Activated effector memory CD4-positive, alpha-beta T cell treated with anti-CD3 and anti-CD28 coated beads, Interleukin-2, amount 50 U/mL, for 16 hours (primary cell): ENCODE measurements around the gene NOTCH1.
"Not testable (repeated sequence)": the region's sequence is repeated elsewhere in the genome, so short reads cannot be mapped to it uniquely, and the experiment has no call there.

Source experiments
- DNase-seq: peaks from one replicate; pipeline ENCODE4 v3.0.0-alpha.2; 2020

Gene NOTCH1

DNA sequence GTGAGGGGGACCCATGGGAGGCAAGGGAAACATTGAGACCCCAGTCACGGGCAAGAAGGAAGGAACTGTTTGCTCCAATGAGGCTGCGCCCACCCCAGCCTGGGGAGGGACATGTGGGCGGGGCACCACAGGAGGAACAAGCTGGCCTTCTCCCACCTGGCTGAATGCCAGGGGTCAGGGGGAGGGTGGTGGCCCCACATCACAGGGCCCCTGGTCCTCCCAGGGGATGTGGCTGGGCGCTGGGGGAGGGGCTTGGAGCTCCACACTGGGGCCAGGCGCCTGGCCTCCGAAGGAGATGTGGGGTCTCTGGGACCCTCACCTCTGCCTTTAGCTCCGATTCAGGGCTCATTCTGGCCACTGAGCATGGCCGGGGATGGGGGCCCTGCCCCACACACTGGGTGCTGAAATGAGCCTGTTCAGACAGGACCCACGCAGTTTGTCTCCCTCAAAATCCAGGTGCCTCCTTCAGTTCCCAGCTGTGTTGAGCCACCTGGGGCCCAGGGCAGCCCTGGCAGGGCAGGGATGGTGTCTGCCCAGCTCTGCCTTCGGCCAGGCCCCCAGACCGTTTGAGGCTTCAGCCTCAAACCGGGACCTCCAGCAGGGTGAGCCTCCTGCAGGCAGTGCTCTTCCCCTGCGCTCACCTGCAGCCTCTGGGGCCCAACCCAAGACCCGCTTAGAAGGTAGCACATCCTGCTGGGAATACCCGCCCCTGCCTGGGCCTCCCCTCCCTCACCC, 33.2 kb upstream of the NOTCH1 start:
- DNase-seq: no peak

DNA sequence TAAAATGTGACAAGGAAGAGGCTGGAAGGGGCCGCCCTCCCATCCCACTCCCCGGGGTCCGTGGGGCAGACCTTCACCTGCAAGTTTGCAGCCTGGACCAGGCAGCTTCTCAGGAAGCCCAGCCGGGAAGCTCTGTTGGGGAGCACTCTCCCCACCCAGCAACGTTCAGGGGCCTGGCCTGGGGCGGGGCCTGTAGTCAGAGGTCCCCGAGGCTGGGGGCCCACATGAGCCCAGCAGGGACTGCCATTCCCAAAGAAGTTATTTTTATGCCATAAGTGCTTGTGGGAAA, 32.7 kb upstream of the NOTCH1 start:
- DNase-seq: no peak

- DNase-seq: no peak
These were observed 32.2 kb upstream of the NOTCH1 start for GRCh38 chr9:136577941-136578625.

- no peak for DNase-seq
These were observed 30.4 kb upstream of the NOTCH1 start for GRCh38 chr9:136576269-136576626.

GRCh38 chr9:136575626-136576268, 29.9 kb upstream of the NOTCH1 start:
- no peak for DNase-seq

GRCh38 chr9:136574606-136575005, 28.8 kb upstream of the NOTCH1 start:
- DNase-seq: not testable (repeated sequence)

- DNase-seq: no peak
These were observed 27.2 kb upstream of the NOTCH1 start for GRCh38 chr9:136572828-136573625.

DNA sequence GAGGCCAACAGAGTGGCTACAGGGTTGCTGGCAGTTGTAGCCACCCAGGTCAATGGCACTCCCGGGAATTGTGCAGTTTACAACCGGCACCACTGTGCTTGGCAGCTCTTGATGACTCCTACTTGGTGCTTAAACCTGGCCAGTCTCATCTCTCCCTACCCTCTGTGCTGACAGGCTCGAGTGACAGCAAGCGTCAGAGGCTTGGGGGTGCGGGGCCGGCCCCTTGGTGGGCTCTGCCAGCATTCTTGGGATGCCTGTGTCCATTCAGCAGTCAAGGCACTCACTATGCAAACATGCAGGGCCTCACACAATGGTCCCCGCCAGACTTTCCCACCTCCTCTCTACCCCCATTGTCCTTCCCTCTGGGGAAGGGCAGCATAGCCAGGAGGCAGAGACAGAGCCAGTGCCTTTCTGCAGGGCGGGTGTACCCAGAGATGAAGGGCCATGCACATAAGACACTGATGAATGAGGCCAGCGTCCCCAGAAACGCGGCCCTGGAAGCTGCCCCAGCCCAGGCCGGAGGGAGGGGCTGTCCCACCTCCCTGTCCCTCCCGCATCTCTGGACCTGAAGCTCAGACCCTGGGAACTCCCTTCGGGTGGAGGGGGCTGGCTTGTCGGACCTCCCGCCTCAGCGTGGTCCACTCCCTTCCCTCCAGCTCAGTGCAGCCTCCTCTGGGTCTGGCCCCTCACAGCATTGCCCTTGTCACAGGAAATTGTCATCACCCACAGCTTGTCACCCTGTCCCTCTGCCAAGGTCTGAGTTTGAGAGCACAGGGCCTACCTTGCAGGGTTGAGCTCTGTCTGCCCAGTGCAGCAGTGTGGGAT, 26.4 kb upstream of the NOTCH1 start:
- no peak for DNase-seq

DNA sequence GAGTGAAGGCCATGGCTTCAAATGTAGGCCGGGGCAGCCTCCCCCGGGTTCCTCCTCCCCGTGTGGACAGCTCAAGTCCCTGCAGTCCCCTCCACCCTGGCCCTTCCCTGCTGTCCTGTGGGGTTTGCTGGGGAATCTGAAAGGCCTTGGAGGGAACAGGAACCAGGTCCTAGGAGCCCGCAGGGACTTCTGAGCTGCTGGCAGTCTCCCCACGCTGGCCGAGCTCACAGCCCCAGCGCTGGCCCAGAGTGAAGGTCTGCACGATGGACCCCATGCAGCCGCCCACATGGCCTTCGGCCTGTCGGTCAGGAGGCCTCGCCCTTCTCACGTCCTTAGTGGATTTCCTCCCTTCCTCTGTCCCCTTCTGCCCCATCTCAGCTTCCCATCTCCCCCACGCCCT, 25.7 kb upstream of the NOTCH1 start:
- DNase-seq: no peak

- DNase-seq: no peak
These were observed 25.1 kb upstream of the NOTCH1 start for GRCh38 chr9:136570916-136571315.

GRCh38 chr9:136570191-136570845, 24.5 kb upstream of the NOTCH1 start:
- no peak for DNase-seq

- DNase-seq: no peak
These were observed 23.8 kb upstream of the NOTCH1 start for GRCh38 chr9:136569526-136570148.

DNA sequence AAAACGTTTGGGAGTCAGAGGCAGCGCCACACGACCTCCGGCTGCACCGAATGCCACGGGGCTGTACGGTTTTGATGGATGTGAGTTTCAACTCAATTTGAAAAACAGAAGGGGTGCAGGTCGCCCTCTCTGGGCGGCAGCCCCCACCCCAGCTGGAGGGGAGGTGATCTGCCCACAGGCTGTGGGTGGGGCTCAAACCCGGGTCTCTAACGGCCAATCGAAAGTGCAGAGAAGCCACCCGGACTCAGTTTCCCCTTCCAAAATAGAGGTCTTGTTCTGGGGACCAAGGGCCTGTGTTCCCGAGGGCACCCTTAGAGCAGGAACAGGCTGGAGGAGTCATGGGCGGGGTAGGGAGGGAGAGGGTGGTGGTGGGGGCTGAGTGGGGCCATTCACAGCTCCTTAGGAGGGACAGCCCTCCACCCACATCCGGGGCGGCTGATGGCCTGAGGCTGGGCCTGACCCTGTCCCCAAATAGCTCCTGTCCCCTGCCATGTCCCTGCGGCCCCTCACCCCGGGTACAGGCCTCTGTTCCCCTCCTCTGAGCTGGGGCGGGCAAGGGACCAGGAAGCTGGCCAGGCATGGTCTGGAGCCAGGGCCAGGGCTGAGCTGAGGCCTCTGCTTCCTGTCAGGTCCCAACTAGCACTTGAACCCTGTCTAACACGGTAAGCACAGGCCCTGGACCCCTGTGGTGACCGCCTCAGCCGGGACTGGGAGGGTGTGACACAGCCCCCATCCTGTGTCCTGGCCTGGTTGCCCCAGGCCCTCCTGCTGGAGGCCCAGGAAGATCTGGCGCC, 22.6 kb upstream of the NOTCH1 start:
- no peak for DNase-seq

DNA sequence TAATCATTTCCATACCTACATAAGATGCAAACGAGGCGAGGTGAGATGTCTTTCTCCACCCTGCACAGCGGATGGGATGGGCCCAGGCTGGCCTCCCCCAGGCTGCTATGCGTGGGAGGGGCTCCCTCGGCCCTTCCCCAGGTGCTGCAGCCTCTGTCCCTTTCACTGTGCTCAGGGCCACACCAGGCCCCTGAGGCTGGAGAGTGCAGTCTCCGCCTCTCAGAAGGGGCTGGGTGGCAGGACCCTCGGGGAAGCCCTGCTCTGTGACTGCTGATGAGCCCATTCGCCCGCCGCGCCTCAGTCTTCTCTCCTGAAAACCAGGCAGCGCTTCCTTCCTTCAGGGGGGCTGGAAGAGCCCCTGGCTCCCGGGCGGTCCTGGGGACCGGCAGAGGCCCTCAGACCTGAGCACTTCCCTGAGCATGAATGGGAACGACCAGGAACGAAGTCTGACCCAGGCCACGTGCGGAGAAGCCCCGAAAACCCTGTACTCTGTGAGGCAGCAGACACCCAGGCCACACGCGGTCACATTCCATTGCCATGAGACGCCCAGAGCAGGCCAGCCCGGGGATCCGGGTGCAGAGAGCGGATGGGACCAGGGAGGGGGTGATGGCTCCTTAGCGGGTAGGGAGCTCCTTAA, 21.9 kb upstream of the NOTCH1 start:
- DNase-seq: no peak

DNA sequence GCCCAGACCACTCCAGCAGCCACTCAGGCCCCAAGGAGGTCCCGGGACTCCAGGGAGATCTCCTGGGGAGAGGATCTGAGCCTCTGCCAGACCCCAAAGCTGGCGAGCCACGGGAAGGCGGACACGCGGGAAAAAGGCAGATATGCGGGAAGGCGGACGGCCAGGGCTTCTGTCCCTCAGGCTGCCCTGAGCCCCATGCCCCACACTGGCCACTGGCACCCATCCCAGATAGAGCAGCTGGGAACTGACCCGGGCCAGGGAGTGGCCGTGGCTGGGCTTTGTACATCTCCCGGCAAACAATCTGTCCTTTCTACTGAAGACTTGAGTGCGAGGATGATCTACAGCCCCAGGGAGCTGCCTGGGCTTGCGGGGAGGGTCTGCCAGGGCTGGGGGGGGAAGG, 21.1 kb upstream of the NOTCH1 start:
- no peak for DNase-seq

DNA sequence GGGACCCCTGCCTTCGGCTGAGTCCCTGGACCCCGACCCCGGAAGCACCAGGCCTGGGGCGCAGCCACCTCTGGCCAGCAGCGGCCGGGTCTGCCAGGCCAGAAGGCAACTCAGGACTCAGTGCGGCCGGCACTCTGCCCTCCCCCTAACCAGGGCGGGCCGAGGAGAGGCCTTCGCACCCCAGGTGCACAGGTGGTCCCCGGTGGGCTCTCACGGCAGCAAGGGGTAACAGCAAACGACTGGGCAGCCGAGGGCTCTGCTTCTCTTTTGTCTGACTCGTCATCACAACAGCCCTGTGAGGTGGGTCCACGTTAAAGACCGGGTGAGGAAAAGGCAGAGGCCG, 20.7 kb upstream of the NOTCH1 start:
- no peak for DNase-seq

DNA sequence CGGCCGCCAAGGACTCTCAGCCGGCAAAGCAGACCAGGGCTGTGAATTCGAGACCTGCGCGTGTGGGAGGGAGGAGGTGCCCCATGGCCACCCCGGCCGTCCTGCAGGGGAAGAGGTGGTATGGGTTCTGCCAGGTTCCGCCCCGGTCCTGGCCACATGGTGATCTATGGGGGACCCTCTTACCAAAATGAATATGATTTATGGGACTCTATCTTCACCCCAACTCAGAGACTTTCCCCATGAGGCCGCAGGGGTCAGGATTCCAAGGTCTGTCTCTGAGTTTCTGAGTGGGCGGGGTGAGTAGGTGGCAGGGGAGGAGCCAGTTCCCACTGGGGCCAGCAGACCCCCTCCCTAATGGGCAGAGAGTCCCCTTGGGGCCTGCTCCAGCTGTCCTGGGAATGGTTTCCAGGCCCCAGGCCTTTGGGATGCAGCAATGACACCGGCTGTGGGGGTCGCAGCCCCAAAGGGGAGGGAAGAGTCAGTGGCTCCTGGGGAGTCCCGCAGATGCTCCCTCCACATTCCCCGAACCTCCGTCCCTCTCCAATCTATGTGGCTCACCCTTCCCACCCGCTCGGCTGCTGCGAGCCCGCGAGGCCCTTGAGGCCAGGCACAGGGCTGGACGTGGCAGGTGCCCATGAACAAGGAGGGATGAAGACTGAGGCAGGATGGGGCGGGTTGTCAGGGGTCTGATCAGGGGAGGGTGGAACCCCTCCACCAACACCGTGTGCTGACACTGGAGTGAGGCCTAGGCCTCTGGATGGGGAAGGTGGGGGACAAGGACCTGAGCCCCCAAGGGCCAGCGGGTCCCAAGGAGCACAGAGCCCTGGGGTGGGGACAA, 20.1 kb upstream of the NOTCH1 start:
- no peak for DNase-seq

- DNase-seq: no peak
These were observed 19.4 kb upstream of the NOTCH1 start for GRCh38 chr9:136565086-136565714.

DNA sequence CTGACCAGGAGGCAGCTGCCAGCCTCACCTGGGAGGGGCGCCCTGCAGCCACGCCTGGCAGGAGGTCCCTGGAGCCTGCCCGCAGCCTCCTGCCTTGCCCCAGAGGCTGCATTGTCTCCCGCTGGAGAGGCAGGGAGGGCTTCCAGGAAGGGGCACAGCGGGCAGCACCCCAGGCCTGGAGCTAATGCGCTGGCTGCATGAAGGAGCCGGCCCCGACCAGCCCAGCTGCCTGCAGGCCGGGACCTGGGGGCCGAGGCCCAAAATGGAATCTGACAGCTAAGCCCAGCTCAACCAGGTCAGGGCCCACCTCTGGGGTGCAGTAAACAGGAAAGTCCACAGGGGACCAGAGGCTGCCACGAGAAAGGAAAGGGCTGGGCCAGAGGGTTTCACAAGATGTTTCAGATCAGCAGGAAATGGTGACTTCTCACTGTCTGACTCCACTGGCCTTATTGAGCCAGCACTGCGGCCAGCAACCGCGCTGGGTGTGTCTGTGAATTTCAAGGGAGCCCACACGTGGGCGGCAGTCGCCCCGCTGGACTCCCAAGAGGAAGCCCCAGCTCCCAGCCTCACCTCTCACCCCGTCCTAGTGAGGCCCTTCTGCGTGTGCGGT, 18.6 kb upstream of the NOTCH1 start:
- DNase-seq: no peak
